ENCODE data around the gene PLAAT3. TPM values are rescaled to one million over a fixed set of nuclear protein-coding genes. Genes with fewer than 3 reads are reported as not detected.

Gene PLAAT3
- total RNA-seq, 1 donor from 2014 or later = 2.1 TPM

- Histone ChIP-seq H3K36me3 (ENCODE audit: control insufficient read depth, insufficient read depth, low read length) (no peaks in the 10 kb centered on the region), H3K4me3 (ENCODE audit: low read depth, low read length) (no peak overlapping the region), H3K27me3 (ENCODE audit: control insufficient read depth, insufficient read depth, low read length) (no peaks in the 10 kb centered on the region)
- TF ChIP-seq CTCF (IDR thresholded peaks at IDR 0.05; ENCODE audit: insufficient read depth, low read length, severe bottlenecking) = no peak
- no peak for FAIRE-seq
- DNase-seq (ENCODE audit: low read depth) = no peak
Measured at GRCh38 chr11:63611395-63611747, 2.9 kb downstream of the PLAAT3 start.

GRCh38 chr11:63610604-63611394, 3.4 kb downstream of the PLAAT3 start:
- H3K4me3 ChIP-seq (ENCODE audit: low read depth, low read length) = no peak overlapping the region
- DNase-seq (ENCODE audit: low read depth) = no peak

GRCh38 chr11:63609971-63610580, 4.2 kb downstream of the PLAAT3 start:
- no peak for TF ChIP-seq CTCF (IDR thresholded peaks at IDR 0.05; ENCODE audit: insufficient read depth, low read length, severe bottlenecking)
- DNase-seq (ENCODE audit: low read depth) = no peak
- Histone ChIP-seq H3K36me3 (ENCODE audit: control insufficient read depth, insufficient read depth, low read length) (no peaks in the 10 kb centered on the region), H3K27me3 (ENCODE audit: control insufficient read depth, insufficient read depth, low read length) (no peaks in the 10 kb centered on the region), H3K4me3 (ENCODE audit: low read depth, low read length) (no peak overlapping the region)
- no peak for FAIRE-seq

More at GRCh38 chr11:63610604-63611394, 3.4 kb downstream of the PLAAT3 start:
- TF ChIP-seq CTCF (IDR thresholded peaks at IDR 0.05; ENCODE audit: insufficient read depth, low read length, severe bottlenecking) = no peak
- Histone ChIP-seq H3K27me3 (ENCODE audit: control insufficient read depth, insufficient read depth, low read length) (no peaks in the 10 kb centered on the region), H3K36me3 (ENCODE audit: control insufficient read depth, insufficient read depth, low read length) (no peaks in the 10 kb centered on the region)
- FAIRE-seq = no peak

GRCh38 chr11:63609536-63609935, 4.7 kb downstream of the PLAAT3 start:
- Histone ChIP-seq H3K4me3 (ENCODE audit: low read depth, low read length) (no peak overlapping the region), H3K36me3 (ENCODE audit: control insufficient read depth, insufficient read depth, low read length) (no peaks in the 10 kb centered on the region), H3K27me3 (ENCODE audit: control insufficient read depth, insufficient read depth, low read length) (no peaks in the 10 kb centered on the region)
- no peak for DNase-seq (ENCODE audit: low read depth)
- FAIRE-seq = no peak
- no peak for TF ChIP-seq CTCF (IDR thresholded peaks at IDR 0.05; ENCODE audit: insufficient read depth, low read length, severe bottlenecking)

- no peak for FAIRE-seq
- H3K36me3 ChIP-seq (ENCODE audit: control insufficient read depth, insufficient read depth, low read length) = no peaks in the 10 kb centered on the region
- peak; percentile 22 for DNase-seq (ENCODE audit: low read depth)
- H3K4me3 ChIP-seq (ENCODE audit: low read depth, low read length) = no peak overlapping the region
- no peak for TF ChIP-seq CTCF (IDR thresholded peaks at IDR 0.05; ENCODE audit: insufficient read depth, low read length, severe bottlenecking)
- H3K27me3 ChIP-seq (ENCODE audit: control insufficient read depth, insufficient read depth, low read length) = no peaks in the 10 kb centered on the region
Measured at GRCh38 chr11:63608353-63609345, 5.6 kb downstream of the PLAAT3 start.
